DOHH2 (cell line): ENCODE measurements around the gene MLST8.

ENCODE experiments used
- EZH2phosphoT487 ChIP-seq: fragments of 200-600 bp; sonication (generic); IDR thresholded peaks from 2 replicates; pipeline ENCODE4 v1.6.1; 2017; ENCODE audit warnings: borderline replicate concordance, mild to moderate bottlenecking, antibody characterized with exemption, low read length, moderate library complexity, mixed read lengths
- TF ChIP-seq, protein P1 (sequence below): fragments of 200-600 bp; sonication (generic); IDR thresholded peaks from one replicate; pipeline ENCODE4 v1.5.1; 2014; ENCODE audit warnings: antibody characterized with exemption, mild to moderate bottlenecking, low read depth, low read length; ENCODE audit not compliant: poor library complexity, severe bottlenecking

DNA sequence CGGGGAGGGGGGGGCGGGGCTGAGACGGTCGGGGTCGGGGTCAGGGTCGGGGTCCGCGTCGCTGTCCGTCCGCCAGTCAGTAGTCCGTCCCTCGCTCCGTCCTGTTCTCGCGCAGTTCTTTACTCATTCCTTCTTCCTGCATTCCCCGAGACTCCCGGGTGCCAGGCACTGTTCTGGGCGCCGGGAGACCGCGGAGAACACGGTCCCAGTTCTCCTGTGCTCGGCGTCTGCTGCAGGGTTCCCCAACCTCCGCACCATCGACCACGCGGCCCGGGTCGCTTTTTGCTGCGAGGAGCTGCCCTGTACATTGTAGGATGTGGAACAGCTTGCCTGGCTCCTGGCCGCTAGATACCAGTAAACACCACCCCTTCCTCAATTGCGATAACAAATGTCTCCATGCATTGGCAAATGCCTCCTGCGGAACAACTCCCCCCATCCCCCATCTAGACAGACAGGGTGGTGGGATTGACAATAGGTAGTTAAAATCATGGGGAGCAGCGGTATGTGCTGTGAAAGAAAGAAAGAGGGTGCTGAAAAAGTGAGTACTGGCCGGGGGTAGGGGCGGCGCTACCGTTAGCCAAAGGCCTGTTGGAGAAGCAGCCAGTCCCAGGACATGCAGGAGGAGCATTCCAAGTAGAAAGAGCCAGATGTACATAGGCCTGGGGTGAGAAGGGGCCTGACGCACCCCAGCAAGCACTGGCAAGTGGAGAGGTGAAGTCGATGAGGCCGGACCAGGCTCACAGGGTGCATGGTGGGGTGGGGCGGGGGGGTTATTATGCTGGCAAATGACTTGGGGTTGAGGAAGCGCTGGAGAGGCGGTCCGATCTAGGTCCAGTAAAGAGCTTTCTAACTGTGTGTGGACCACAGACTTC is 49.0 kb upstream of the MLST8 start:
- no peak for TF ChIP-seq EZH2phosphoT487
- TF ChIP-seq, protein P1, sequence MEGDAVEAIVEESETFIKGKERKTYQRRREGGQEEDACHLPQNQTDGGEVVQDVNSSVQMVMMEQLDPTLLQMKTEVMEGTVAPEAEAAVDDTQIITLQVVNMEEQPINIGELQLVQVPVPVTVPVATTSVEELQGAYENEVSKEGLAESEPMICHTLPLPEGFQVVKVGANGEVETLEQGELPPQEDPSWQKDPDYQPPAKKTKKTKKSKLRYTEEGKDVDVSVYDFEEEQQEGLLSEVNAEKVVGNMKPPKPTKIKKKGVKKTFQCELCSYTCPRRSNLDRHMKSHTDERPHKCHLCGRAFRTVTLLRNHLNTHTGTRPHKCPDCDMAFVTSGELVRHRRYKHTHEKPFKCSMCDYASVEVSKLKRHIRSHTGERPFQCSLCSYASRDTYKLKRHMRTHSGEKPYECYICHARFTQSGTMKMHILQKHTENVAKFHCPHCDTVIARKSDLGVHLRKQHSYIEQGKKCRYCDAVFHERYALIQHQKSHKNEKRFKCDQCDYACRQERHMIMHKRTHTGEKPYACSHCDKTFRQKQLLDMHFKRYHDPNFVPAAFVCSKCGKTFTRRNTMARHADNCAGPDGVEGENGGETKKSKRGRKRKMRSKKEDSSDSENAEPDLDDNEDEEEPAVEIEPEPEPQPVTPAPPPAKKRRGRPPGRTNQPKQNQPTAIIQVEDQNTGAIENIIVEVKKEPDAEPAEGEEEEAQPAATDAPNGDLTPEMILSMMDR = no peak
